ENCODE measurements around the gene RHBDD1.

The RHBDD1 gene

GRCh38 chr2:227007148-227007547, 171.3 kb downstream of the RHBDD1 start:
- no peak for FAIRE-seq
- TF ChIP-seq CTCF (IDR thresholded peaks at IDR 0.05; ENCODE audit: insufficient read depth, missing control alignments), result no peak

GRCh38 chr2:227007940-227008339, 172.1 kb downstream of the RHBDD1 start:
- no peak for TF ChIP-seq CTCF (IDR thresholded peaks at IDR 0.05; ENCODE audit: insufficient read depth, missing control alignments)
- FAIRE-seq (no peak), DNase-seq (ENCODE audit: insufficient read length, low spot score) (no peak)

More at GRCh38 chr2:227007148-227007547, 171.3 kb downstream of the RHBDD1 start:
- no peak for DNase-seq (ENCODE audit: insufficient read length, low spot score)

GRCh38 chr2:227010433-227010832, 174.6 kb downstream of the RHBDD1 start:
- TF ChIP-seq CTCF (IDR thresholded peaks at IDR 0.05; ENCODE audit: insufficient read depth, missing control alignments), result no peak
- DNase-seq (ENCODE audit: insufficient read length, low spot score) (no peak), FAIRE-seq (no peak)

- TF ChIP-seq CTCF (IDR thresholded peaks at IDR 0.05; ENCODE audit: insufficient read depth, missing control alignments), result no peak
- no peak for DNase-seq (ENCODE audit: insufficient read length, low spot score)
- no peak for FAIRE-seq
Measured at GRCh38 chr2:227013330-227013729, 177.5 kb downstream of the RHBDD1 start.

- no peak for TF ChIP-seq CTCF (IDR thresholded peaks at IDR 0.05; ENCODE audit: insufficient read depth, missing control alignments)
- no peak for FAIRE-seq
- no peak for DNase-seq (ENCODE audit: insufficient read length, low spot score)
Measured at GRCh38 chr2:227013881-227014280, 178.0 kb downstream of the RHBDD1 start.

GRCh38 chr2:227016894-227017293, 181.0 kb downstream of the RHBDD1 start:
- FAIRE-seq (no peak), DNase-seq (ENCODE audit: insufficient read length, low spot score) (no peak)
- TF ChIP-seq CTCF (IDR thresholded peaks at IDR 0.05; ENCODE audit: insufficient read depth, missing control alignments), result no peak

- DNase-seq (ENCODE audit: insufficient read length, low spot score) (no peak), FAIRE-seq (no peak)
- TF ChIP-seq CTCF (IDR thresholded peaks at IDR 0.05; ENCODE audit: insufficient read depth, missing control alignments), result no peak
Measured at GRCh38 chr2:227020416-227020815, 184.6 kb downstream of the RHBDD1 start.
